GM23338 (cell line): ENCODE results near the gene SLC12A7. TPM values are rescaled to one million over a fixed set of nuclear protein-coding genes. Genes with fewer than 3 reads are reported as not detected.

Experiments
- ATAC-seq: fragments of 200-7000 bp; cut with Tn5 transposase; 3 replicates; pipeline ENCODE4 v1.9.1; 2020
- DNase-seq: peaks from one replicate; pipeline ENCODE4 v3.0.0-alpha.2; 2015; ENCODE audit warnings: low spot score
- H2AFZ ChIP-seq: fragments of 200-600 bp; sonication (generic); 2 replicates; pipeline ENCODE4 v1.8.0; 2016; ENCODE audit warnings: antibody characterized with exemption, mild to moderate bottlenecking, moderate library complexity
- H3F3A ChIP-seq: fragments of 200-600 bp; sonication (generic); replicated peaks from 2 replicates; pipeline ENCODE4 v1.8.0; 2017; ENCODE audit warnings: antibody characterized with exemption, mixed run types, low read depth
- H3K27ac ChIP-seq: fragments of 200-600 bp; sonication (generic); 2 replicates; pipeline ENCODE4 v1.6.1; 2016; ENCODE audit warnings: low read depth
- H3K27me3 ChIP-seq: fragments of 200-600 bp; sonication (generic); 2 replicates; pipeline ENCODE4 v1.8.0; 2016; ENCODE audit warnings: mild to moderate bottlenecking, mixed run types, moderate library complexity; ENCODE audit not compliant: insufficient read depth
- H3K36me3 ChIP-seq: fragments of 200-600 bp; sonication (generic); 2 replicates; pipeline ENCODE4 v1.8.0; 2016; ENCODE audit warnings: mild to moderate bottlenecking; ENCODE audit not compliant: insufficient read depth
- H3K4me1 ChIP-seq: fragments of 200-600 bp; sonication (generic); 2 replicates; pipeline ENCODE4 v1.8.0; 2016; ENCODE audit warnings: mild to moderate bottlenecking, moderate library complexity; ENCODE audit not compliant: insufficient read depth
- H3K4me2 ChIP-seq: fragments of 200-600 bp; sonication (generic); 2 replicates; pipeline ENCODE4 v1.7.1; 2017; ENCODE audit warnings: mixed run types
- H3K4me3 ChIP-seq: fragments of 200-600 bp; sonication (generic); 2 replicates; pipeline ENCODE4 v1.6.1; 2016; ENCODE audit warnings: mixed run types
- H3K79me2 ChIP-seq: fragments of 200-600 bp; sonication (generic); replicated peaks from 2 replicates; pipeline ENCODE4 v1.8.0; 2017; ENCODE audit warnings: mild to moderate bottlenecking; ENCODE audit not compliant: insufficient read depth
- H3K9me2 ChIP-seq: fragments of 200-600 bp; sonication (generic); 2 replicates; pipeline ENCODE4 v1.8.0; 2017; ENCODE audit not compliant: insufficient read depth
- H4K20me1 ChIP-seq: fragments of 200-600 bp; sonication (generic); replicated peaks from 2 replicates; pipeline ENCODE4 v1.8.0; 2017; ENCODE audit warnings: mild to moderate bottlenecking; ENCODE audit not compliant: insufficient read depth
- H3K27ac Mint-ChIP-seq: 2 replicates; pipeline ENCODE4 v1.8.0; 2020; ENCODE audit warnings: inconsistent platforms, mild to moderate bottlenecking, moderate library complexity, mixed read lengths
- H3K27me3 Mint-ChIP-seq: 3 replicates; pipeline ENCODE4 v1.8.0; 2022; ENCODE audit warnings: low read depth, mild to moderate bottlenecking, moderate library complexity, mixed read lengths, inconsistent platforms; ENCODE audit not compliant: insufficient read depth, poor library complexity
- H3K36me3 Mint-ChIP-seq: 3 replicates; pipeline ENCODE4 v1.8.0; 2021; ENCODE audit warnings: low read depth, mild to moderate bottlenecking, inconsistent platforms, moderate library complexity, mixed read lengths
- H3K4me1 Mint-ChIP-seq: 3 replicates; pipeline ENCODE4 v1.8.0; 2020; ENCODE audit warnings: mild to moderate bottlenecking, inconsistent platforms, mixed read lengths
- H3K4me3 Mint-ChIP-seq: 3 replicates; pipeline ENCODE4 v1.8.0; 2021; ENCODE audit warnings: moderate library complexity, mild to moderate bottlenecking, inconsistent platforms, mixed read lengths
- H3K9me3 Mint-ChIP-seq: 3 replicates; pipeline ENCODE4 v1.8.0; 2020; ENCODE audit warnings: moderate library complexity, mild to moderate bottlenecking, inconsistent platforms, mixed read lengths
- EZH2 ChIP-seq: fragments of 200-600 bp; sonication (generic); IDR thresholded peaks from one replicate; pipeline ENCODE4 v1.8.0; 2017; ENCODE audit warnings: antibody characterized with exemption, mild to moderate bottlenecking, low read depth; ENCODE audit not compliant: unreplicated experiment
- EZH2phosphoT487 ChIP-seq: fragments of 200-600 bp; sonication (generic); IDR thresholded peaks from one replicate; pipeline ENCODE4 v1.8.1; 2018; ENCODE audit warnings: antibody characterized with exemption; ENCODE audit not compliant: unreplicated experiment
- JUNB ChIP-seq: IDR thresholded peaks from one replicate; pipeline ENCODE4 v1.6.1; 2016; ENCODE audit warnings: antibody characterized with exemption; ENCODE audit not compliant: unreplicated experiment
- POLR2AphosphoS5 ChIP-seq: IDR thresholded peaks from 2 replicates; pipeline ENCODE4 v1.6.1; 2016; ENCODE audit warnings: antibody characterized with exemption, low read depth
- STAT1 ChIP-seq: IDR thresholded peaks from one replicate; pipeline ENCODE4 v1.6.1; 2016; ENCODE audit warnings: antibody characterized with exemption; ENCODE audit not compliant: unreplicated experiment
- ZNF331 ChIP-seq: fragments of 250-450 bp; sonication (Bioruptor Pico); IDR thresholded peaks from 2 replicates; pipeline ENCODE4 v1.5.0; 2020; ENCODE audit warnings: low read depth, mild to moderate bottlenecking, moderate library complexity
- polyA plus RNA-seq: library from polyadenylated mRNA; unstranded; fragments of >200 nt; fragmentation: Nextera tagmentation; extraction: Ambion mirVana; gene quantifications from 2 replicates; pipeline ENCODE4 v1.2.1, GENCODE V29; 2016
- total RNA-seq: library from RNA; depleted of rRNA; stranded (reverse); fragments of >200 nt; shearing (Covaris generic); gene quantifications from 2 replicates; pipeline ENCODE4 v1.2.3, GENCODE V29; 2014
- TF ChIP-seq, protein P1 (sequence below): fragments of 250-450 bp; sonication (Bioruptor Pico); IDR thresholded peaks from 2 replicates; pipeline ENCODE4 v1.5.0; 2020; ENCODE audit warnings: mild to moderate bottlenecking, moderate library complexity
- TF ChIP-seq, protein P2 (sequence below): IDR thresholded peaks from one replicate; pipeline ENCODE4 v1.6.1; 2018; ENCODE audit warnings: antibody characterized with exemption; ENCODE audit not compliant: unreplicated experiment
- TF ChIP-seq, protein P3 (sequence below), 2 experiments: fragments of 200-600 bp in 1 of 2; sonication (generic) in 1 of 2; conservative IDR thresholded peaks; 2 replicates each; pipeline versions ENCODE4 v1.5.1 to v1.6.1; 2016 to 2017; ENCODE audit warnings: antibody characterized with exemption in 2 of 2, low read depth in 2 of 2, mild to moderate bottlenecking in 2 of 2, moderate library complexity in 1 of 2

Gene SLC12A7
- total and polyA plus RNA-seq, 2 experiments from 2014 or later, result 7.4 to 32.2 TPM

DNA sequence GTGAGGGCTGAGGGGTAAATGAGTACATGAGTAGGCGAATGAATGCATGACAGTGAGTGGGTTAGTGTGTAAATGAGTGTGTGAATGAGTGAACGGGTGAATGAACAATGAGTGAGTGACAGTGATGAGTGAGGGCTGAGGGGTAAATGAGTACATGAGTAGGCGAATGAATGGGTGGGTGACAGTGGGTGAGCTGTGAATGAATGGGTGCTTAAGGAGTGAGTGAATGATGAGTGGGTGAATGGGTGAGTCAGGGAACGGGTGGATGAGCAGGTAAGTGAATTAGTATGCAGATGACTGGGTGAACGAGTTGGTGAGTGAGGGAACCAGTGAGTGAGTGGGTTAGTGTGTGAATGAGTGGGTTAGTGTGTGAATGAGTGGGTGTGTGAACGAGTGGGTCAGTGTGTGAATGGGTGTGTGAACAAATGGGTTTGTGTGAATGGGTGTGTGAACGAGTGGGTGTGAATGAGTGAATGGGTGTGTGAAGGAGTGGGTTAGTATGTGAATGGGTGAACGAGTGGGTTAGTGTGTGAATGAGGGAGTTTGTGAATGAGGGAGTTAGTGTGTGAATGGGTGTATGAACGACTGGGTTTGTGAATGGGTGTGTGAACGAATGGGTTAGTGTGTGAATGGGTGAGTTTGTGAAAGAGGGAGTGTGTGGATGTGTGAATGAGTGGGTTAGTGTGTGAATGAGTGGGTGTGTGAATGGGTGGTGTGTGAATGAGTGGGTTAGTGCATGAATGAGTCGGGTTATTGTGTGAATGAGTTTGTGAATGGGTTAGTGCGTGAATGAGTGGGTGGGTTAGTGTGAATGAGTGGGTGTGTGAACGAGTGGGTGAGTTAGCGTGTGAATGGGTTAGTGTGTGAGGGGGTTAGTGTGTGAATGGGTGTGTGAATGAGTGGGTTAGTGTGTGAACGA, 70.4 kb downstream of the SLC12A7 start:
- ATAC-seq (no peak), DNase-seq (no peak)
- H3K79me2 ChIP-seq, result no peaks in the 10 kb centered on the region
- no peaks in the 10 kb centered on the region for H4K20me1 ChIP-seq
- peaks cover 43% of the 10 kb centered on the region for H3K36me3 Mint-ChIP-seq
- no peaks in the 10 kb centered on the region for H3K36me3 ChIP-seq
- H3K27ac Mint-ChIP-seq, result no peak overlapping the region; the same call in 1 of the 2 replicates
- no peaks in the 10 kb centered on the region for H3K27me3 ChIP-seq
- no peak overlapping the region for H3K4me3 Mint-ChIP-seq
- no peak overlapping the region for H3K4me2 ChIP-seq
- no peaks in the 10 kb centered on the region for H3K9me2 ChIP-seq
- no peak for TF ChIP-seq EZH2phosphoT487
- TF ChIP-seq ZNF331 (CRISPR knock-in tag), result no peak
- no peak for TF ChIP-seq STAT1
- TF ChIP-seq POLR2AphosphoS5, result no peak
- TF ChIP-seq JUNB, result no peak
- no peak overlapping the region for H3K27ac ChIP-seq
- no peak overlapping the region for H2AFZ ChIP-seq
- peaks cover 3% of the 10 kb centered on the region; the same call in 2 of the 3 replicates for H3K4me1 Mint-ChIP-seq
- peaks cover 70% of the 10 kb centered on the region for H3K9me3 Mint-ChIP-seq
- H3K4me3 ChIP-seq, result no peak overlapping the region
- no peaks in the 10 kb centered on the region for H3F3A ChIP-seq
- peaks cover 9% of the 10 kb centered on the region for H3K27me3 Mint-ChIP-seq
- no peaks in the 10 kb centered on the region for H3K4me1 ChIP-seq

DNA sequence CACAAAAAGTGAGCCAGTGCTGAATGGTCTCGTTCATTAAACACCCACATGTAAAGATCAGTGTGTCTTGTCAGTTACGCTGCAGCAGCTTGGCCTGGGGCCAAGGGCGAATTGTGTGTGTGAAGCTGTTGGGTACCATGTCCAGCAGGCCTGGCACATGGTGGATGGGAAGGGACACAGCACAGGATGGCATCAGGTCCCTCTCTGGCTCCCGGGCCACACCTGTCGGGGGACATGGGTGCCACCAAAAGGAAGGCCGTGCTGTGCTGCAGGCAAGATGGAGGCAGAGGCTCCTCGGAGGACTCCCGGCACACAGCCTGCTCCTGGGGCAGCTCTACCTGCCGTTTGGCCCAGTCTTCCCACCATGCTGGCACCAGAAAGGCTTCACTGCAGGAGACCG, 71.3 kb downstream of the SLC12A7 start:
- Histone ChIP-seq H3K4me1 (no peaks in the 10 kb centered on the region), H3K9me2 (no peaks in the 10 kb centered on the region), H4K20me1 (no peaks in the 10 kb centered on the region), H3F3A (no peaks in the 10 kb centered on the region), H2AFZ (no peak overlapping the region), H3K36me3 (no peaks in the 10 kb centered on the region), H3K4me2 (no peak overlapping the region), H3K4me3 (no peak overlapping the region), H3K27me3 (no peaks in the 10 kb centered on the region), H3K79me2 (no peaks in the 10 kb centered on the region), H3K27ac (no peak overlapping the region)
- Mint-ChIP-seq H3K9me3 (peaks cover 61% of the 10 kb centered on the region), H3K4me3 (no peak overlapping the region), H3K27ac (no peak overlapping the region), H3K27me3 (peaks cover 9% of the 10 kb centered on the region), H3K36me3 (peaks cover 37% of the 10 kb centered on the region), H3K4me1 (peaks cover 3% of the 10 kb centered on the region; the same call in 2 of the 3 replicates)
- ATAC-seq (no peak), DNase-seq (no peak)
- TF ChIP-seq, protein P1, sequence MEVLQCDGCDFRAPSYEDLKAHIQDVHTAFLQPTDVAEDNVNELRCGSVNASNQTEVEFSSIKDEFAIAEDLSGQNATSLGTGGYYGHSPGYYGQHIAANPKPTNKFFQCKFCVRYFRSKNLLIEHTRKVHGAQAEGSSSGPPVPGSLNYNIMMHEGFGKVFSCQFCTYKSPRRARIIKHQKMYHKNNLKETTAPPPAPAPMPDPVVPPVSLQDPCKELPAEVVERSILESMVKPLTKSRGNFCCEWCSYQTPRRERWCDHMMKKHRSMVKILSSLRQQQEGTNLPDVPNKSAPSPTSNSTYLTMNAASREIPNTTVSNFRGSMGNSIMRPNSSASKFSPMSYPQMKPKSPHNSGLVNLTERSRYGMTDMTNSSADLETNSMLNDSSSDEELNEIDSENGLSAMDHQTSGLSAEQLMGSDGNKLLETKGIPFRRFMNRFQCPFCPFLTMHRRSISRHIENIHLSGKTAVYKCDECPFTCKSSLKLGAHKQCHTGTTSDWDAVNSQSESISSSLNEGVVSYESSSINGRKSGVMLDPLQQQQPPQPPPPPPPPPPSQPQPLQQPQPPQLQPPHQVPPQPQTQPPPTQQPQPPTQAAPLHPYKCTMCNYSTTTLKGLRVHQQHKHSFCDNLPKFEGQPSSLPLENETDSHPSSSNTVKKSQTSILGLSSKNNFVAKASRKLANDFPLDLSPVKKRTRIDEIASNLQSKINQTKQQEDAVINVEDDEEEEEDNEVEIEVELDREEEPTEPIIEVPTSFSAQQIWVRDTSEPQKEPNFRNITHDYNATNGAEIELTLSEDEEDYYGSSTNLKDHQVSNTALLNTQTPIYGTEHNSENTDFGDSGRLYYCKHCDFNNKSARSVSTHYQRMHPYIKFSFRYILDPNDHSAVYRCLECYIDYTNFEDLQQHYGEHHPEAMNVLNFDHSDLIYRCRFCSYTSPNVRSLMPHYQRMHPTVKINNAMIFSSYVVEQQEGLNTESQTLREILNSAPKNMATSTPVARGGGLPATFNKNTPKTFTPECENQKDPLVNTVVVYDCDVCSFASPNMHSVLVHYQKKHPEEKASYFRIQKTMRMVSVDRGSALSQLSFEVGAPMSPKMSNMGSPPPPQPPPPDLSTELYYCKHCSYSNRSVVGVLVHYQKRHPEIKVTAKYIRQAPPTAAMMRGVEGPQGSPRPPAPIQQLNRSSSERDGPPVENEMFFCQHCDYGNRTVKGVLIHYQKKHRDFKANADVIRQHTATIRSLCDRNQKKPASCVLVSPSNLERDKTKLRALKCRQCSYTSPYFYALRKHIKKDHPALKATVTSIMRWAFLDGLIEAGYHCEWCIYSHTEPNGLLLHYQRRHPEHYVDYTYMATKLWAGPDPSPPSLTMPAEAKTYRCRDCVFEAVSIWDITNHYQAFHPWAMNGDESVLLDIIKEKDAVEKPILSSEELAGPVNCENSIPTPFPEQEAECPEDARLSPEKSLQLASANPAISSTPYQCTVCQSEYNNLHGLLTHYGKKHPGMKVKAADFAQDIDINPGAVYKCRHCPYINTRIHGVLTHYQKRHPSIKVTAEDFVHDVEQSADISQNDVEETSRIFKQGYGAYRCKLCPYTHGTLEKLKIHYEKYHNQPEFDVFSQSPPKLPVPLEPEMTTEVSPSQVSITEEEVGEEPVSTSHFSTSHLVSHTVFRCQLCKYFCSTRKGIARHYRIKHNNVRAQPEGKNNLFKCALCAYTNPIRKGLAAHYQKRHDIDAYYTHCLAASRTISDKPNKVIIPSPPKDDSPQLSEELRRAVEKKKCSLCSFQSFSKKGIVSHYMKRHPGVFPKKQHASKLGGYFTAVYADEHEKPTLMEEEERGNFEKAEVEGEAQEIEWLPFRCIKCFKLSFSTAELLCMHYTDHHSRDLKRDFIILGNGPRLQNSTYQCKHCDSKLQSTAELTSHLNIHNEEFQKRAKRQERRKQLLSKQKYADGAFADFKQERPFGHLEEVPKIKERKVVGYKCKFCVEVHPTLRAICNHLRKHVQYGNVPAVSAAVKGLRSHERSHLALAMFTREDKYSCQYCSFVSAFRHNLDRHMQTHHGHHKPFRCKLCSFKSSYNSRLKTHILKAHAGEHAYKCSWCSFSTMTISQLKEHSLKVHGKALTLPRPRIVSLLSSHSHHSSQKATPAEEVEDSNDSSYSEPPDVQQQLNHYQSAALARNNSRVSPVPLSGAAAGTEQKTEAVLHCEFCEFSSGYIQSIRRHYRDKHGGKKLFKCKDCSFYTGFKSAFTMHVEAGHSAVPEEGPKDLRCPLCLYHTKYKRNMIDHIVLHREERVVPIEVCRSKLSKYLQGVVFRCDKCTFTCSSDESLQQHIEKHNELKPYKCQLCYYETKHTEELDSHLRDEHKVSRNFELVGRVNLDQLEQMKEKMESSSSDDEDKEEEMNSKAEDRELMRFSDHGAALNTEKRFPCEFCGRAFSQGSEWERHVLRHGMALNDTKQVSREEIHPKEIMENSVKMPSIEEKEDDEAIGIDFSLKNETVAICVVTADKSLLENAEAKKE (CRISPR knock-in tag), result no peak
- TF ChIP-seq, protein P2, sequence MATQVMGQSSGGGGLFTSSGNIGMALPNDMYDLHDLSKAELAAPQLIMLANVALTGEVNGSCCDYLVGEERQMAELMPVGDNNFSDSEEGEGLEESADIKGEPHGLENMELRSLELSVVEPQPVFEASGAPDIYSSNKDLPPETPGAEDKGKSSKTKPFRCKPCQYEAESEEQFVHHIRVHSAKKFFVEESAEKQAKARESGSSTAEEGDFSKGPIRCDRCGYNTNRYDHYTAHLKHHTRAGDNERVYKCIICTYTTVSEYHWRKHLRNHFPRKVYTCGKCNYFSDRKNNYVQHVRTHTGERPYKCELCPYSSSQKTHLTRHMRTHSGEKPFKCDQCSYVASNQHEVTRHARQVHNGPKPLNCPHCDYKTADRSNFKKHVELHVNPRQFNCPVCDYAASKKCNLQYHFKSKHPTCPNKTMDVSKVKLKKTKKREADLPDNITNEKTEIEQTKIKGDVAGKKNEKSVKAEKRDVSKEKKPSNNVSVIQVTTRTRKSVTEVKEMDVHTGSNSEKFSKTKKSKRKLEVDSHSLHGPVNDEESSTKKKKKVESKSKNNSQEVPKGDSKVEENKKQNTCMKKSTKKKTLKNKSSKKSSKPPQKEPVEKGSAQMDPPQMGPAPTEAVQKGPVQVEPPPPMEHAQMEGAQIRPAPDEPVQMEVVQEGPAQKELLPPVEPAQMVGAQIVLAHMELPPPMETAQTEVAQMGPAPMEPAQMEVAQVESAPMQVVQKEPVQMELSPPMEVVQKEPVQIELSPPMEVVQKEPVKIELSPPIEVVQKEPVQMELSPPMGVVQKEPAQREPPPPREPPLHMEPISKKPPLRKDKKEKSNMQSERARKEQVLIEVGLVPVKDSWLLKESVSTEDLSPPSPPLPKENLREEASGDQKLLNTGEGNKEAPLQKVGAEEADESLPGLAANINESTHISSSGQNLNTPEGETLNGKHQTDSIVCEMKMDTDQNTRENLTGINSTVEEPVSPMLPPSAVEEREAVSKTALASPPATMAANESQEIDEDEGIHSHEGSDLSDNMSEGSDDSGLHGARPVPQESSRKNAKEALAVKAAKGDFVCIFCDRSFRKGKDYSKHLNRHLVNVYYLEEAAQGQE, result no peak
- TF ChIP-seq EZH2 (no peak), EZH2phosphoT487 (no peak), ZNF331 (CRISPR knock-in tag) (no peak)
- TF ChIP-seq, protein P3, sequence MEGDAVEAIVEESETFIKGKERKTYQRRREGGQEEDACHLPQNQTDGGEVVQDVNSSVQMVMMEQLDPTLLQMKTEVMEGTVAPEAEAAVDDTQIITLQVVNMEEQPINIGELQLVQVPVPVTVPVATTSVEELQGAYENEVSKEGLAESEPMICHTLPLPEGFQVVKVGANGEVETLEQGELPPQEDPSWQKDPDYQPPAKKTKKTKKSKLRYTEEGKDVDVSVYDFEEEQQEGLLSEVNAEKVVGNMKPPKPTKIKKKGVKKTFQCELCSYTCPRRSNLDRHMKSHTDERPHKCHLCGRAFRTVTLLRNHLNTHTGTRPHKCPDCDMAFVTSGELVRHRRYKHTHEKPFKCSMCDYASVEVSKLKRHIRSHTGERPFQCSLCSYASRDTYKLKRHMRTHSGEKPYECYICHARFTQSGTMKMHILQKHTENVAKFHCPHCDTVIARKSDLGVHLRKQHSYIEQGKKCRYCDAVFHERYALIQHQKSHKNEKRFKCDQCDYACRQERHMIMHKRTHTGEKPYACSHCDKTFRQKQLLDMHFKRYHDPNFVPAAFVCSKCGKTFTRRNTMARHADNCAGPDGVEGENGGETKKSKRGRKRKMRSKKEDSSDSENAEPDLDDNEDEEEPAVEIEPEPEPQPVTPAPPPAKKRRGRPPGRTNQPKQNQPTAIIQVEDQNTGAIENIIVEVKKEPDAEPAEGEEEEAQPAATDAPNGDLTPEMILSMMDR (conservative IDR thresholded peaks at IDR 0.05; ENCODE audit: low read depth in 2 of 2), result no peak
